Lung (tissue), 12 donors: Measurements from ENCODE around the gene ARHGAP10. TPM values are rescaled to one million over a fixed set of nuclear protein-coding genes. Genes with fewer than 3 reads are reported as not detected.

Source experiments
- ATAC-seq: fragments of 200-7000 bp; cut with Tn5 transposase; one replicate; pipeline ENCODE4 v1.9.1; 2020; ENCODE audit warnings: moderate number of reproducible peaks; ENCODE audit not compliant: insufficient read depth, low FRiP score
- DNase-seq, 3 donors: peaks; one replicate each; pipeline ENCODE4 v3.0.0-alpha.2; 2013 to 2017
- H3K27ac ChIP-seq, 2 donors: one replicate each; pipeline ENCODE4 v1.5.1; 2013; ENCODE audit warnings: mild to moderate bottlenecking in 2 of 2, moderate library complexity in 2 of 2, control low read depth in 1 of 2, inconsistent platforms in 1 of 2, low read depth in 1 of 2, low read length in 1 of 2
- H3K27me3 ChIP-seq, 3 donors: one replicate each; pipeline ENCODE4 v1.5.1; 2013; ENCODE audit warnings: low read length in 2 of 3; ENCODE audit not compliant: control insufficient read depth in 3 of 3, insufficient read depth in 3 of 3
- H3K36me3 ChIP-seq, 4 donors: one replicate each; pipeline ENCODE4 v1.5.1; 2013; ENCODE audit warnings: low read length in 4 of 4, mild to moderate bottlenecking in 1 of 4, moderate library complexity in 1 of 4; ENCODE audit not compliant: control insufficient read depth in 4 of 4, insufficient read depth in 4 of 4
- H3K4me1 ChIP-seq, 5 donors: one replicate each; pipeline ENCODE4 v1.5.1; 2013; ENCODE audit warnings: low read length in 5 of 5, mild to moderate bottlenecking in 2 of 5, moderate library complexity in 1 of 5; ENCODE audit not compliant: control insufficient read depth in 5 of 5, insufficient read depth in 5 of 5
- H3K4me3 ChIP-seq: one replicate; pipeline ENCODE4 v1.5.1; 2013; ENCODE audit warnings: mild to moderate bottlenecking, control low read depth, moderate library complexity
- H3K9ac ChIP-seq, 2 donors: one replicate each; pipeline ENCODE4 v1.5.1; 2013; ENCODE audit warnings: low read length in 2 of 2, control low read depth in 1 of 2; ENCODE audit not compliant: insufficient read depth in 1 of 2
- H3K9me3 ChIP-seq, 4 donors: one replicate each; pipeline ENCODE4 v1.5.1; 2013; ENCODE audit warnings: low read length in 3 of 4, mild to moderate bottlenecking in 1 of 4, moderate library complexity in 1 of 4; ENCODE audit not compliant: control insufficient read depth in 4 of 4, insufficient read depth in 3 of 4
- CTCF ChIP-seq: IDR thresholded peaks from 2 replicates; pipeline ENCODE4 v1.5.1; 2012; ENCODE audit warnings: mild to moderate bottlenecking; ENCODE audit errors: control extremely low read depth, extremely low read depth
- WGBS, 2 donors: extraction: QIAGEN DNeasy Blood & Tissue Kit; methylation state at CpG; one replicate each; pipeline ENCODE4 v1.1.7; 2013; 5-methylcytosine and 5-hydroxymethylcytosine counted together
- polyA plus RNA-seq, 2 donors: library from polyadenylated mRNA; stranded (reverse); fragments of 200-250 nt; gene quantifications; one replicate each; pipeline ENCODE4 v1.2.1, GENCODE V29; 2013
- total RNA-seq, 2 donors: library from RNA; depleted of rRNA in 1 of 2; stranded (reverse); fragments of >200 nt in 1 of 2; gene quantifications; one replicate each; pipeline ENCODE4 v1.2.1, GENCODE V29; 2014 to 2021
- donor health status: control.
- donor health status: control.
- donor health status: Bipolar disorder and iron deficiency.
- donor health status: healthy.
- donor health status: DM: yes; HTN: yes; CAD: no.

The ARHGAP10 gene
- total and polyA plus RNA-seq, 4 donors = 9.1 to 25.0 (median 17.5) TPM

GRCh38 chr4:147831551-147832171 lies 99.8 kb downstream of the ARHGAP10 start:
- Histone ChIP-seq H3K4me1 (peaks cover 4 to 18% (median 14%) of the 10 kb centered on the region in 5 donors), H3K9me3 (no peaks in the 10 kb centered on the region), H3K27ac (peak overlapping the region; percentile 22 to 92), H3K9ac (no peak overlapping the region), H3K27me3 (no peaks in the 10 kb centered on the region), H3K36me3 (peaks cover 0 to 4% (median 0%) of the 10 kb centered on the region in 4 donors), H3K4me3 (no peak overlapping the region)
- DNase-seq = peak in 1 of 3 donors; percentile 30
- 42% methylated on average over 5 of the region's 5 CpGs for WGBS, 2 donors
- peak; percentile 68 for ATAC-seq
- no peak for TF ChIP-seq CTCF

GRCh38 chr4:147833254-147833653 lies 101.4 kb downstream of the ARHGAP10 start:
- peak overlapping the region in 1 of 2 donors; percentile 61 for H3K27ac ChIP-seq
- no peak for TF ChIP-seq CTCF
- ATAC-seq = no peak

GRCh38 chr4:147833741-147834140 lies 101.9 kb downstream of the ARHGAP10 start:
- whole genome bisulfite sequencing, 2 donors = 91 to 100% methylated on average over 2 of the region's 2 CpGs

More at GRCh38 chr4:147833254-147833653, 101.4 kb downstream of the ARHGAP10 start:
- Histone ChIP-seq H3K36me3 (peaks cover 0 to 4% (median under 1%) of the 10 kb centered on the region in 4 donors), H3K9me3 (no peaks in the 10 kb centered on the region), H3K27me3 (no peaks in the 10 kb centered on the region), H3K4me1 (peaks cover 4 to 18% (median 14%) of the 10 kb centered on the region in 5 donors), H3K4me3 (no peak overlapping the region), H3K9ac (no peak overlapping the region)
- DNase-seq = no peak
- 92 to 95% methylated on average over 2 of the region's 2 CpGs for WGBS, 2 donors

More at GRCh38 chr4:147833741-147834140, 101.9 kb downstream of the ARHGAP10 start:
- DNase-seq = no peak
- Histone ChIP-seq H3K9ac (no peak overlapping the region), H3K36me3 (peaks cover 0 to 4% (median 1%) of the 10 kb centered on the region in 4 donors), H3K27me3 (no peaks in the 10 kb centered on the region), H3K27ac (no peak overlapping the region), H3K9me3 (no peaks in the 10 kb centered on the region), H3K4me3 (no peak overlapping the region), H3K4me1 (peaks cover 4 to 18% (median 12%) of the 10 kb centered on the region in 5 donors)
- no peak for ATAC-seq
- TF ChIP-seq CTCF = no peak
